HuH-7.5 (cell line): ENCODE data around the gene PRRT1.
"Not testable (repeated sequence)": the region's sequence is repeated elsewhere in the genome, so short reads cannot be mapped to it uniquely, and the experiment has no call there.

Experiments
- DNase-seq: peaks from one replicate; pipeline ENCODE4 v3.0.0; 2011; ENCODE audit warnings: low spot score

The PRRT1 gene

GRCh38 chr6:32120573-32121059 lies 31.1 kb downstream of the PRRT1 start:
- DNase-seq: no peak

DNA sequence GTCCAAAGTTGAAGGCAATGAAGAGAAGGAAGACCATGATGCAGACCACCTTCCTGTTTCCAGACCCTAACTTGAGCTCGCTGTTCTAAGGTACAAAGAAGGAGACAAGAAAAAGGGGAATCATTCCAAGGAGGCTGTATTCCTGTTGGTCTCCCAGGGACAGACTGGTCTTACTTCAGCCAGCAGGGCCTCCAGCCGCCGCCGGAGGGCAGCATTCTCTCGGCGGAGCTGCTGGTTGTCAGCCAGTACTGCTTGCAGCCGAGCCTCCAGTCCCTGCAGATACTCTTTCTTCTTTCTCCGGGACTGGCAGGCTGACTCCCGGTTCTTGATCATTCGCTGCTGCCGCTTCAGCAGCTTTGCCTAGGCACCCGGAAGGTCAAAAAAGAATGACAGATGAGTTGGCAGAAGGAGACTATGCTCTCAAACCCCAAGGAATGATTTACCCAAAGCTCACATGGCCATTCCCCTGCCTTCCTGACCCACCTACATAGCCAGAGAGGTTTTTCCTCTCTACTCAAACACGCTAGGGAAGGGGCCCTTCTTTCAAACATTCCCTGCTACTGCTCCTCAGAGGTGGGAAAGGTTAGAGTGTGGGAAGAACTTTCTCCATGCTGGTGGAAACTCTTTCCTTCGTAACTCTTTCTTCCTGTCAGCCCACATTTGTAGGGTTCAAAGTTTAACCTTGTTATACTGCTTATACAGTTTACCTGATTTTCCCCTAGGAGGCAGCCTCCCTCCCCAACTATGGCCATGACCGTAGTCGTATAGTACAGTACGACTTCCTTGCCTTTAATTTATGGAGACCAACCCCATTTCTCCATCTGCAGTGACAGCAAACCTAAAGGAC lies 32.7 kb downstream of the PRRT1 start:
- DNase-seq: peak; percentile 79

- DNase-seq: no peak
Measured at GRCh38 chr6:32117461-32117860, 34.3 kb downstream of the PRRT1 start.

- peak; percentile 36 for DNase-seq
Measured at GRCh38 chr6:32116674-32117073, 35.1 kb downstream of the PRRT1 start.

- DNase-seq: no peak
Measured at GRCh38 chr6:32115623-32116022, 36.1 kb downstream of the PRRT1 start.

DNA sequence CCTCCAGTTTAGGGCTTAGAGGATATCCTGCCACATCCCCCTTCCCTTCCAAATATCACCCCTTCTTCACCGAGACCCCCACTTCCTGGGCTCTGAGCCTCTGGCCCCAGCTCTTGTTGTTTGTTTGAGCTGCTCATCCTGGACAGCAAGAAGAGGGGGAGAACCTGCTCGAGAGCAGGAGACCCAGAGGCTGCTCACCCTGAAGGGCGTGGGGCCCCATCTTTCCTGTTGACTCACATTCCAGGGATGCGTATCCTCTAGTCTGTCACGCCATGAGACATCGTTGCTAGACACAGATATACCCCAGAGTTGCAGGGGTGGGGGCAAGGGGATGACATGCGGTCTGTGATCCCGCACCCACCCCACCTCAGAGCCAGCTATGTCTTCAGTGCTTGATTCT lies 36.9 kb downstream of the PRRT1 start:
- DNase-seq: no peak

GRCh38 chr6:32113386-32114352 lies 38.1 kb downstream of the PRRT1 start:
- no peak for DNase-seq

- no peak for DNase-seq
Measured at GRCh38 chr6:32112431-32112980, 39.2 kb downstream of the PRRT1 start.

- no peak for DNase-seq
Measured at GRCh38 chr6:32111424-32112066, 40.2 kb downstream of the PRRT1 start.

DNA sequence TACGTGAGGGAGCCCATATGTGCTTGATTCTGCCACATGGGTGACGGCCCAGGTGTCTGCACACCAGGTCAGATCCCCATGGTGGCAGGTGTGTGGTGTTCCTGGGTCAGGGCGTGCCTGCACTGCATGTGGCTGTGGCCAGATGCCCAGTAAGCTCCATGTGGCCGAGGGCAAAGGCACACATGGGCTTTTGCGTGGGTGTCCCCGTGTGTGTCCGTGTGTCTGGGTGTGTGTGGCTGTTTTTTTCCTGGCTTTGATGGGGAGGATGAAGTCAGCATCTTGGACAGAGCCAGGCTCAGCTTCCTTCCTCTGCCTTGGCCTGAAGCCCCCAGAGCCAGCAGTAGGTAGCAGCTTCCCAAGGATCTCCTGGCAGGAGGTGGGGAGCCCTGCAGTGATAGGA lies 41.1 kb downstream of the PRRT1 start:
- DNase-seq: no peak

GRCh38 chr6:32109765-32110160 lies 42.0 kb downstream of the PRRT1 start:
- DNase-seq: no peak

DNA sequence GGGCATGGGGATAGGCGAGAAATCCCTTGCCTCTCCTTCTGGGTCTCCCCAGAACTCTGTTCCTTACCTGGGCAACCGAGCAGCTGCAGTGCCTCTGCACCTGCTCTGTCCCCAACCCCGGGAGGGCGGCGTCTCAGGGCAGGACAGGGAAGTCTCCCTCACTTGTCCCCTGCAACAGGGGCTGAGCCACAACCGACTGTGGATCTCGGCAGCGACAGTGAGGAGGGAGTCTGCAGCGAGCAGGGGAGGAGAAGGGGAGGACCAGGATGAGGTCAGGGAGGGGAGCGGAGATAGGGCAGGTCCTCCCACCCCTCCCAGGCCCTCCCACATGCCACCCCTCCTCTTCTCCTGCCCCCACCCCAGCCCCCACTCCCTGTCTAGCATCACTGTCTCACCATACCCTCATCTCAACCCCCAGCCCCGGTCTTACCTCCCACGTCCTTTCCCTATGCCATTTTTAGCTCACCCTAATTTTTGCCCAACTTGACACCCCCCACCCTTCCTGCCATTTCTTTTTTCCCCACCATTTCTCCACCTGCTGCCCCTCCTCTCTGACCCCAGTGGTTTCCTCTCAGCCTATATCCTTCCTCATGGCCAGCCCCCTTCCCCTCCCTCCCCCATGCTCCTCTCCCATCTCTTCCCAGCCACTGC lies 42.5 kb downstream of the PRRT1 start, which contains the start of gene TNXB:
TSS of gene TNXB (minus strand) at position 225 of the 651 bp plus-strand sequence. CDS start 11,140 bp downstream, outside the sequence.
- DNase-seq: no peak

DNA sequence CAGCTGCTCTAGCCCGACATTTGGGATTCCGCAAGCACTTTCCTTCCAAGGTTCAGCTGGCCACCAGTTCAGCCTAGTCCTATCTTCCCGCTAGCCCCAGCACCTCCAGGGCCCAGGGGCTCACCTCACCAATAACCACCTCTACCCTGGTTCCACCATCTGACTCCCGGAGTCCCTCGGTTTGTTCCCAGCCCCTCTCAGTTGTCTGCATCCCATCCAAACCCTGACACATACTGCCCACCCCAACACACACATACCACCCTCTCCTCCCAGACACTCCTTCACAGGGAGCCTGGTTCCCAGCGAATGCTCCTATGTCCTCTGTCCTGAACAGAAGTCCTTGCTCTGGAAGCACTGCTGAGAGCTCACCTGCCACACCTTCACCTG lies 43.0 kb downstream of the PRRT1 start:
- DNase-seq: no peak

GRCh38 chr6:32108094-32108627 lies 43.6 kb downstream of the PRRT1 start:
- DNase-seq: no peak

GRCh38 chr6:32107406-32107805 lies 44.3 kb downstream of the PRRT1 start:
- no peak for DNase-seq

GRCh38 chr6:32105433-32105832 lies 46.3 kb downstream of the PRRT1 start:
- no peak for DNase-seq

GRCh38 chr6:32102255-32102654 lies 49.5 kb downstream of the PRRT1 start:
- no peak for DNase-seq

- DNase-seq: not testable (repeated sequence)
Measured at GRCh38 chr6:32100251-32100650, 51.5 kb downstream of the PRRT1 start.
